HCT116 (cell line): ENCODE data around the gene C11orf21. TPM values are rescaled to one million over a fixed set of nuclear protein-coding genes. Genes with fewer than 3 reads are reported as not detected.

Experiments used
- ATAC-seq: fragments of 200-7000 bp; cut with Tn5 transposase; 2 replicates; pipeline ENCODE4 v1.9.1; 2020; ENCODE audit warnings: mild to moderate bottlenecking, moderate library complexity
- BruUV-seq: library from RNA; stranded (reverse); fragments of 400-500 nt; replicated peaks from 2 replicates; lab custom pipeline; 2021; lab: Mats Ljungman, UMichigan
- CTCF ChIA-PET: fragments of 300-600 bp; sonication (Branson Sonifier 250); formaldehyde crosslinking; loops from one replicate; lab custom pipeline; 2021; ENCODE audit warnings: antibody characterized with exemption; lab: Charles Lee
- POLR2A ChIA-PET: fragments of 300-600, 350-600 bp; sonication (Branson Sonifier 250); formaldehyde crosslinking; loops from one replicate; lab custom pipeline; 2021; ENCODE audit warnings: antibody characterized with exemption; lab: Charles Lee
- RAD21 ChIA-PET, 2 experiments: fragments of 300-600 bp; sonication (Branson Sonifier 250); formaldehyde crosslinking; loops; one replicate each; lab custom pipeline; 2023; ENCODE audit warnings: low total read pairs in 2 of 2; ENCODE audit not compliant: uncharacterized antibody in 2 of 2, unreplicated experiment in 2 of 2, low non-redundant PET in 1 of 2; lab: Charles Lee
- DNase-seq: peaks from one replicate; pipeline ENCODE4 v3.0.0-alpha.2; 2010; ENCODE audit warnings: low read depth, low spot score
- H2AFZ ChIP-seq: fragments of 200-600 bp; shearing (Covaris generic), sonication (generic); 2 replicates; pipeline ENCODE4 v1.6.1; 2017; ENCODE audit warnings: low read depth, mixed run types, mixed read lengths, antibody characterized with exemption, low read length; ENCODE audit not compliant: poor library complexity, severe bottlenecking
- H3K27ac ChIP-seq: 2 replicates; pipeline ENCODE4 v1.5.1; 2012; ENCODE audit warnings: low read depth, low read length
- H3K27me3 ChIP-seq: fragments of 200-600 bp; sonication (generic); 2 replicates; pipeline ENCODE4 v1.6.1; 2016; ENCODE audit warnings: mixed run types, low read length, mixed read lengths; ENCODE audit not compliant: insufficient read depth
- H3K36me3 ChIP-seq, 2 experiments: fragments of 200-500 bp in 1 of 2; fragments of 200-600 bp in 1 of 2; sonication (Bioruptor generic) in 1 of 2; sonication (generic) in 1 of 2; 2 replicates each; pipeline versions ENCODE4 v1.5.1 to v1.6.1; 2014 to 2016; ENCODE audit warnings: low read length in 2 of 2, inconsistent platforms in 1 of 2, mixed read lengths in 1 of 2, mixed run types in 1 of 2; ENCODE audit not compliant: insufficient read depth in 2 of 2, control insufficient read depth in 1 of 2
- H3K4me1 ChIP-seq, 2 experiments: fragments of 200-600 bp in 1 of 2; sonication (generic) in 1 of 2; 2 replicates each; pipeline versions ENCODE4 v1.5.1 to v1.6.1; 2012 to 2017; ENCODE audit warnings: low read length in 2 of 2, inconsistent platforms in 1 of 2, mild to moderate bottlenecking in 1 of 2, mixed read lengths in 1 of 2, mixed run types in 1 of 2, moderate library complexity in 1 of 2; ENCODE audit not compliant: insufficient read depth in 2 of 2, control insufficient read depth in 1 of 2
- H3K4me2 ChIP-seq: fragments of 200-600 bp; sonication (generic); 2 replicates; pipeline ENCODE4 v1.6.1; 2017; ENCODE audit warnings: mixed run types, low read length, mixed read lengths
- H3K4me3 ChIP-seq, 2 experiments: fragments of 200-600 bp in 1 of 2; sonication (generic) in 1 of 2; replicated peaks in 1 of 2; 2 replicates each; pipeline ENCODE4 v1.5.1; 2011 to 2016; ENCODE audit warnings: low read length in 2 of 2, control low read depth in 1 of 2, low read depth in 1 of 2, mild to moderate bottlenecking in 1 of 2, mixed read lengths in 1 of 2, mixed run types in 1 of 2
- H3K79me2 ChIP-seq: fragments of 200-600 bp; sonication (generic); 2 replicates; pipeline ENCODE4 v1.6.1; 2017; ENCODE audit warnings: mild to moderate bottlenecking, mixed run types, low read length, moderate library complexity, mixed read lengths; ENCODE audit not compliant: insufficient read depth
- H3K9ac ChIP-seq: fragments of 200-600 bp; sonication (generic); 2 replicates; pipeline ENCODE4 v1.6.1; 2016; ENCODE audit warnings: low read length, mixed read lengths
- H3K9me2 ChIP-seq: fragments of 200-600 bp; sonication (generic), shearing (Covaris generic); 2 replicates; pipeline ENCODE4 v1.6.1; 2017; ENCODE audit warnings: mixed run types, mild to moderate bottlenecking, moderate library complexity; ENCODE audit not compliant: insufficient read depth
- H3K9me3 ChIP-seq, 2 experiments: fragments of 200-500 bp in 1 of 2; fragments of 200-600 bp in 1 of 2; sonication (Bioruptor generic) in 1 of 2; sonication (generic) in 1 of 2; 2 replicates each; pipeline ENCODE4 v1.6.1; 2014 to 2017; ENCODE audit warnings: low read length in 2 of 2, mixed read lengths in 2 of 2, inconsistent platforms in 1 of 2, low read depth in 1 of 2, mild to moderate bottlenecking in 1 of 2, mixed run types in 1 of 2, moderate library complexity in 1 of 2; ENCODE audit not compliant: control insufficient read depth in 1 of 2, insufficient read depth in 1 of 2
- H4K20me1 ChIP-seq: fragments of 200-600 bp; sonication (generic), shearing (Covaris generic); 2 replicates; pipeline ENCODE4 v1.6.1; 2017; ENCODE audit warnings: mixed run types, mild to moderate bottlenecking, moderate library complexity; ENCODE audit not compliant: insufficient read depth
- CBX3 ChIP-seq: IDR thresholded peaks from 2 replicates; pipeline ENCODE4 v1.6.1; 2012; ENCODE audit warnings: low read depth
- CEBPB ChIP-seq: IDR thresholded peaks from 2 replicates; pipeline ENCODE4 v1.6.1; 2012; ENCODE audit warnings: low read depth
- EGR1 ChIP-seq: IDR thresholded peaks from 2 replicates; pipeline ENCODE4 v1.6.1; 2012; ENCODE audit warnings: low read depth
- ELF1 ChIP-seq: IDR thresholded peaks from 2 replicates; pipeline ENCODE4 v1.6.1; 2012; ENCODE audit warnings: low read depth, borderline replicate concordance
- EZH2 ChIP-seq: fragments of 200-600 bp; sonication (generic); IDR thresholded peaks from 2 replicates; pipeline ENCODE4 v1.6.1; 2017; ENCODE audit warnings: antibody characterized with exemption, mixed run types
- EZH2phosphoT487 ChIP-seq: fragments of 200-600 bp; IDR thresholded peaks from 2 replicates; pipeline ENCODE4 v1.6.1; 2018; ENCODE audit warnings: antibody characterized with exemption, borderline replicate concordance
- FOSL1 ChIP-seq: IDR thresholded peaks from 2 replicates; pipeline ENCODE4 v1.6.1; 2012; ENCODE audit warnings: low read depth
- JUND ChIP-seq: IDR thresholded peaks from 2 replicates; pipeline ENCODE4 v1.6.1; 2012
- MAX ChIP-seq: IDR thresholded peaks from 2 replicates; pipeline ENCODE4 v1.6.1; 2012
- POLR2AphosphoS5 ChIP-seq: IDR thresholded peaks from 2 replicates; pipeline ENCODE4 v1.6.1; 2011; ENCODE audit warnings: mild to moderate bottlenecking, low read depth, low read length, moderate library complexity
- RAD21 ChIP-seq: IDR thresholded peaks from 2 replicates; pipeline ENCODE4 v1.6.1; 2012; ENCODE audit warnings: low read depth, mild to moderate bottlenecking
- SIN3A ChIP-seq: IDR thresholded peaks from 2 replicates; pipeline ENCODE4 v1.6.1; 2012; ENCODE audit warnings: low read depth
- SP1 ChIP-seq: IDR thresholded peaks from 2 replicates; pipeline ENCODE4 v1.6.1; 2012; ENCODE audit warnings: low read depth
- SRF ChIP-seq: IDR thresholded peaks from 2 replicates; pipeline ENCODE4 v1.6.1; 2012; ENCODE audit warnings: low read depth
- TCF7L2 ChIP-seq: IDR thresholded peaks from 2 replicates; pipeline ENCODE4 v1.7.0; 2011; ENCODE audit warnings: borderline replicate concordance, inconsistent platforms; ENCODE audit not compliant: insufficient read depth, insufficient read length; ENCODE audit errors: extremely low read depth
- YY1 ChIP-seq: IDR thresholded peaks from 2 replicates; pipeline ENCODE4 v1.6.1; 2011; ENCODE audit warnings: low read length, low read depth, moderate library complexity, mild to moderate bottlenecking; ENCODE audit not compliant: insufficient replicate concordance; ENCODE audit errors: extremely low read depth
- ZBTB33 ChIP-seq: IDR thresholded peaks from 2 replicates; pipeline ENCODE4 v1.6.1; 2011; ENCODE audit warnings: mild to moderate bottlenecking, low read length, moderate library complexity; ENCODE audit not compliant: insufficient replicate concordance; ENCODE audit errors: extremely low read depth
- ZFX ChIP-seq: fragments of 450-650 bp; IDR thresholded peaks from 2 replicates; pipeline ENCODE4 v1.6.1; 2017
- ZNF274 ChIP-seq: fragments of 200-500 bp; sonication (Bioruptor generic); IDR thresholded peaks from 2 replicates; pipeline ENCODE4 v1.6.1; 2014; ENCODE audit warnings: mild to moderate bottlenecking, low read depth, low read length, inconsistent platforms
- intact Hi-C: fragments of 100-400 bp; cut with micrococcal nuclease; formaldehyde crosslinking; loops from 2 replicates; pipeline ENCODE4 v1.10.0; 2022
- total RNA-seq: library from RNA; stranded (reverse); gene quantifications from one replicate; pipeline ENCODE4 v1.2.1, GENCODE V29; 2021; ENCODE audit not compliant: unreplicated experiment
- TF ChIP-seq, protein P1 (sequence below): IDR thresholded peaks from 2 replicates; pipeline ENCODE4 v1.6.1; 2012

C11orf21 gene
- total RNA-seq, 1 experiment from 2014 or later = not detected

GRCh38 chr11:2248762-2249161, 53.0 kb downstream of the C11orf21 start (continued):
- TF ChIP-seq ZNF274 (no peak), ELF1 (no peak)

DNA sequence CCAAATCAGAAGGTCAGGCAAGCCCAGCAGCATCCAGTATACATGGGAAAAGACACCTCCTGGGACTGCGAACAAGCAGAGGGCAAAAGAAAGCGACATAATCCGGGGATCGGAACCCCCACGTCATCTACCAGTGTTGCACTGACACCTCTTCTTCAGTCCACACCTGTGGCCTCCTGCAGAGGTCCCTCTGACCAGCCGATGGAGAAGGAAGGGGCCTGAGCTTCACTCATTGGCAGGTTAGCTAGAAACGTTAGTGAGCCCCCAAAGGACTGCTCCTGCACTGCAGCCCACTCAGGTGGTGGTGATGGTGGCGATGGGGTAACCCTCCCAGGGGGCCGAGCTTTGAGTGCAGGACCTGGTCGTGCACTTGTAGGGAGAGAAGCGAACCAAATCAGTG, 53.5 kb downstream of the C11orf21 start:
- CTCF ChIA-PET = no interaction called here
- no peak for DNase-seq
- H3K4me3 ChIP-seq = no peak overlapping the region
- POLR2A ChIA-PET = no interaction called here
- H3K9me3 ChIP-seq = no peaks in the 10 kb centered on the region
- no peaks in the 10 kb centered on the region for H3K4me1 ChIP-seq
- H3K36me3 ChIP-seq = no peaks in the 10 kb centered on the region
- H3K9me2 ChIP-seq = no peaks in the 10 kb centered on the region
- ATAC-seq = no peak
- no peaks in the 10 kb centered on the region for H4K20me1 ChIP-seq
- no peak overlapping the region for H2AFZ ChIP-seq
- no peak for TF ChIP-seq SP1
- TF ChIP-seq CBX3 = no peak
- no peak for TF ChIP-seq FOSL1
- no peak for TF ChIP-seq RAD21
- TF ChIP-seq EZH2 = no peak
- TF ChIP-seq, protein P1, sequence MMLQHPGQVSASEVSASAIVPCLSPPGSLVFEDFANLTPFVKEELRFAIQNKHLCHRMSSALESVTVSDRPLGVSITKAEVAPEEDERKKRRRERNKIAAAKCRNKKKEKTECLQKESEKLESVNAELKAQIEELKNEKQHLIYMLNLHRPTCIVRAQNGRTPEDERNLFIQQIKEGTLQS = no peak
- TF ChIP-seq EGR1 = no peak
- no peak for TF ChIP-seq JUND
- TF ChIP-seq TCF7L2 = no peak
- H3K9ac ChIP-seq = no peak overlapping the region
- no TSS peak for BruUV-seq
- H3K27me3 ChIP-seq = no peaks in the 10 kb centered on the region
- intact Hi-C loops = no loop called here
- no peaks in the 10 kb centered on the region for H3K79me2 ChIP-seq
- H3K27ac ChIP-seq = no peak overlapping the region
- H3K4me2 ChIP-seq = no peak overlapping the region
- RAD21 ChIA-PET = no interaction called here

GRCh38 chr11:2247496-2247895, 54.2 kb downstream of the C11orf21 start:
- Histone ChIP-seq H3K27me3 (no peaks in the 10 kb centered on the region), H3K27ac (no peak overlapping the region), H3K9me3 (no peaks in the 10 kb centered on the region; a peak in 1 of 4 replicates), H3K9ac (no peak overlapping the region), H3K79me2 (no peaks in the 10 kb centered on the region), H3K4me3 (no peak overlapping the region), H3K4me2 (no peak overlapping the region), H3K36me3 (no peaks in the 10 kb centered on the region), H3K9me2 (no peaks in the 10 kb centered on the region), H2AFZ (no peak overlapping the region), H3K4me1 (no peaks in the 10 kb centered on the region), H4K20me1 (no peaks in the 10 kb centered on the region)
- CTCF ChIA-PET = no interaction called here
- POLR2A ChIA-PET = no interaction called here
- RAD21 ChIA-PET = no interaction called here
- no TSS peak for BruUV-seq
- no peak for DNase-seq
- intact Hi-C loops = no loop called here
- no peak for ATAC-seq
- TF ChIP-seq EZH2phosphoT487 (no peak), ELF1 (no peak), YY1 (no peak), SRF (no peak), SIN3A (no peak), ZFX (no peak), CEBPB (no peak), EZH2 (no peak), FOSL1 (no peak), POLR2AphosphoS5 (no peak), ZBTB33 (no peak), MAX (no peak)
- TF ChIP-seq, protein P1 = no peak
